HG03045 (cell line): ENCODE results near the gene KCNG4.

Experiments
- ATAC-seq: cut with Tn5 transposase; IDR thresholded peaks from one replicate; pipeline ENCODE4 v1.9.1; 2021; ENCODE audit warnings: mild to moderate bottlenecking, moderate library complexity; ENCODE audit not compliant: unreplicated experiment

KCNG4 gene

DNA sequence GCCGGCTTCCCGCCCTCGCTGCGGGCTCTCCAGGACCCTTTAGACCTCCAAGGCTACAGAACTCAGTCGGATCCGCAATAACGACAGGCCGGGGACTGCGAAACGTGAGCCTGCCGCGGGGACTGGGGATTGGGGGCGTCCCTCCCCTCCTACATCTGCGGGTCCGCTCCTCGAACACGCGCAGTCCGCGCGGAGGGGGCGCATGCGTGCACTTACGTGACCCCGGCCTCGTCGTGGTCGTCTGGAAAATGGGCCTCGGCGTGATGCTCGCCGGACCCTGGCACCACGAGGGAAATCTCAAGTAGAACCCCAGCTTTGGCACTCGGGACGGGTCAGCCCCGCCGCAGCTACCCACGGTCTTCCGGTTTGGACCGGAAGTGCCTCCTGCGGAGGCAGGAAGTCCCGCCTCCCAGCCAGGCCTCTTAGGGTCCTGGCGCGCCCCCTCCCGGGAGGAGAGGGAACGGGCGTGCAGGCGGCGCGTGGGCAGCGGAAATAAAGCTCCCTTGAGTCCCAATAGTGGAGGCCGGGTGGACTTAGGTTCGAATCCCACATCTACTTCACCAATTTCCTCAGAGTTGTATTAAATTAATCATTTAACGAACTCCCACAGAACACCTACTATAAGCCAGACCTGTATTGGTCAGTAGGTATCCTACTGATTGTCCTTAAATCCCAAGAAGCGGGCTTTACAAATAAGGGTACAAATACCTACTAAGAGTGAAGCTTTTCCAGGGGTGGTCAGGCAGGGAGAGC, 53.0 kb downstream of the KCNG4 start, which contains the start of gene TAF1C:
TAF1C (minus strand) TSS at position 373 of the 753 bp plus-strand sequence. CDS start 2,069 bp downstream, outside the sequence.
- ATAC-seq: peak; percentile 91

GRCh38 chr16:84184775-84185174, 55.0 kb downstream of the KCNG4 start:
- ATAC-seq: no peak

GRCh38 chr16:84183911-84184591, 55.8 kb downstream of the KCNG4 start:
- no peak for ATAC-seq

GRCh38 chr16:84183572-84183875, 56.3 kb downstream of the KCNG4 start:
- no peak for ATAC-seq

DNA sequence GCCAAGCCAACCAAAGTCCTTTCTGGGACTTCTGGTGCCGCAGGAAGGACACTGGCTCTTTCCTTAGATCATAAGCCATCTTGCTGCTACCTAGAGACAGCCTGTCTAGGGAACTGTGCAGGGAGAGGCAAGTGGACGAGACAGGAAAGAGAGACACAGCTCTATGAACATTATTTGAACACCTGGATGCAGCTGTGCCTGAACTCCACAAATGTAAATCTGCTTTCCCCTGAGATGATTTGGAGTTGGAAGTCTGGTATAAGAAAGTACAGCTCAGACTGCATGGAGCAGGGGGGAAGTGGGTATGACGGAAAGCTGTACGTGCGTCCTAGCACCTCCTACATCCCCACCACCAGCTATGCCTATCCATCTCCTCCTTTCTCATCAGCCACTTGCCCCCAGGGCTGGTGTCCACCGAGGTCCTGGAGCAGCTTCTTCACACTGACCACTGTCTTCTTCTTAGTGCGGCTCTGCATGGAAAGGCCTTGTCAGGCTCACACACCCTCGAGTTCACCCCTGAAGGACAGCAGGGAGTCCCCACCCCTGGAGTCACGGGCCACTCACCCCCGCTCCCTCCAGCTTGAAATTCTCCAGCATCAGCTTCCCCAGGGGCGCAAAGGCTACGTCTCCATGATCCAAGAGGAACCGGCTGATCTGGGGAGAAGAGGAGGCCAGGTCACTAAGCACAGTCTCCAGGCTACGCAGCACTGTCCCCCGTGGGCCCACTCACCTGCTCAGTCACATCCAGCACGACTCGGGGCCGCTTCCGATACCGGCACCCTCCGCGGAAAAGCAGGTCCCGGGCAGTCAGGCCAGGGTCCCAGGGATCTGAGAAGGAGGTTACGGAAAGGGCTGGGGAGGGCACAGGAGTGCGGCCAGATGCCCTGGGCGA, 56.9 kb downstream of the KCNG4 start:
- no peak for ATAC-seq

- ATAC-seq: no peak
Observed at GRCh38 chr16:84182104-84182503, 57.7 kb downstream of the KCNG4 start.

- ATAC-seq: no peak
Observed at GRCh38 chr16:84181144-84181915, 58.5 kb downstream of the KCNG4 start.

DNA sequence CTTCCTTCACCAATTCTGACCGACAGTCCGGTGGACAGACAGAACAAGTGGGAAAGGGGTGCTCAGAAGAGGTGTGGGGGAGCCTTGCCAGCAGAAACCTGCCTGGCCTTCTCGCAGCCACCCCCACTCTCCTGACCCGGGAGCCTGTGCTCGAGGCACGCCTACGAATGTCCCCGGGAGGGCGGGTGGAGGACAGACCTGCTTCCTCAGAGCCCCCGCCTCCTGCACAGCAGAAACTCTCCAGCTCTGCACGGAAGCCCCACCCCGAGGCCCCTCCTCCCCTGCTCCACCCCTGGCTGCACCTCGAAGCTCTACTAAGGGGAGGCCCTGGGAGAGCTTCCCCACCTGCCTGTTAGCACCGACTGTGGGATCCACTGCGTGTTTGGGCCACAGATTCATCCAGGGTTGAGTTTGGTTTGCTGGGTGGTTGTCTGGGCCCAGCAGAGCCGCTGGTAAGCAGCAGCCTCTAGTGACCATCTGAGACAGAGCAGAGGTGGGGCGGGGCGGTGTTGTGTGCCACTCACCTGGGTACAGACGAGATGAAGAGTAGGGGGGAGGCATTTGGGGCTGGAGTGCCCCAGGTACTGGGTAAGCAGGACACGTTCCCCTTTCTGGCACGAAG, 59.2 kb downstream of the KCNG4 start:
- ATAC-seq: no peak

- no peak for ATAC-seq
Observed at GRCh38 chr16:84179612-84180320, 60.0 kb downstream of the KCNG4 start.

- ATAC-seq: no peak
Observed at GRCh38 chr16:84178892-84179611, 60.8 kb downstream of the KCNG4 start.

DNA sequence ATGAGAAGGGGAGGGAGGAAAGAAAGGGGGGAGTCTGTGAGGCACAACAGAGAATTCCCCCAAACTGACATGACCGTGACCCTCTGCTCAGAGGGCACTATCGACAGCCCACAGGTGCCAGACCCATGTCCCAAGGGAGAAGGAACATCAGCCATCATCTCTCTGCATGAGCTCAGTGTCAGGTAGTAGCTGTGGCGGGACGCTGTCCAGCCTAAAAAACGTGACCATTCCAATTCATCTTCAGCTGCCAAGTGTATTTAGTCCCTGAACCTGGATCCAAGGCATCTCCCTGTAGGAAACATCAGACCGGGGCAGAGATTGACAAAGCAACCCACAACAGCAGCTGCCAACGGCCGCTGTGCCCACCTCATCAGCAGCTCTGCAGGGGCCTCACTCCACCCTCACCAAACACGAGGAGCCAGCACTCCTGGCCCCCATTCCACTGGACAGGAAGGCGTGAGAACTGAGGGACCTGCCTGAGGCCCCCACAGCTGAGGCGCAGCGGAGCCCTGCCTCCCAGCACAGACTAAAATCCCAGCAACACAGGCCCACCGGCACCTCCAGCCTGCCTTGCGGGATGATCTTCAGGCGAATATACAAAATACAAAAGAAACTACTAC, 61.6 kb downstream of the KCNG4 start:
- ATAC-seq: no peak

DNA sequence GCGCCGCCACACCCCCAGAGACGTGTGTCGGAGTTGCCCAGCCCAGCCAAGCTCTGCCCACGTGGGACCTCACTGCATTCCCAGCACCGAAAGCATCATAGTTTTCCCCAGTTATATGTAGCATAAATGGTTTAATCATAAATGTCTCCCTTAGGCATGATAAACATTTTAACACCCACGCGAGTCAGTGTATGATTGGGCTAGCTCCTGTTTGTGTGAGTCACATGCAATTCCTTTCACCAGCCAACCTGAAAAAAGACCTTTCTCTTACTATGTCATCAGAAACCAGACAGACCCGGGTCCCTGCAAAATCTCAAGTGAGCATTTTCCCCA, 62.1 kb downstream of the KCNG4 start:
- no peak for ATAC-seq

DNA sequence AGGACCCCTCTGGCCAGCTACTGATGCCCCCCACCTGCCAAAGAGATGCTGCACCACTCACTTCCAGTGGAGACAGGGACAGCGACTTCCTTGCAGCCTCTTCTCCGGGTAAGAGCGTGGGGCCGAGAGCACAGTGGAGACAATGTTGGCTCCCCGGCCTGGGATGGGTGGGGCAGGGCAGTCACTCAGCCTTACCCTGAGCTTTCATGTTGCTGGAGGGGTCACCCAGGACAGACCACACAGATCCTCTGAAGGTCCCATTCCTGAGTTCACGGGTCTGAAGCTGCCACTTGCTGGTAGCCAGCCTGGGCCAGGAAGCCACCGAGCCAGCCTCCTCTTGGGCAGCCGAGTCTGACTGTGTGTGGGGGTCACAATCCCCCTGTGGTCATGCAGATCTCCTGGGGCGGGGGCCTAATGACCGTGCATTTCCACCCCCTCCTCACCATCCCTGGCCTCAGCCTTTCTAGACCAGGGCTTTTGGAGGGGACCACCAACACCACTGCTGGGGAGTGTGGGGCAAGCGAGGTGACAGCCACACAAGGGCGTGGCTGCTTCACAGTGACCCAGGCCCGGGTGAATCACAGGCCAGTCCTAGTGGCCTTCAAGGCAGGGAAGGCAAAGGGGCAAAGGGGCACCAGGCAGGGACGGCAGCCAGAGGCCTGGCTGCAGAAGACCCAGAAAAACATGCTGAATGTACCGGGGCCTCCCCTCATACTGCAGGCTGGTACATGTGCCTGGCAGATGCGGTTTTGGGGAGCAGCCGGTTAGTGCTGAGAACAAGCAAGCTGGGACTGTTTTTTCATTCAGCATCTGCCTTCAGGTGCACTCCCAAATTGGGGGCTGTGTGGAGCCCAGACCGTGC, 63.4 kb downstream of the KCNG4 start:
- ATAC-seq: no peak

DNA sequence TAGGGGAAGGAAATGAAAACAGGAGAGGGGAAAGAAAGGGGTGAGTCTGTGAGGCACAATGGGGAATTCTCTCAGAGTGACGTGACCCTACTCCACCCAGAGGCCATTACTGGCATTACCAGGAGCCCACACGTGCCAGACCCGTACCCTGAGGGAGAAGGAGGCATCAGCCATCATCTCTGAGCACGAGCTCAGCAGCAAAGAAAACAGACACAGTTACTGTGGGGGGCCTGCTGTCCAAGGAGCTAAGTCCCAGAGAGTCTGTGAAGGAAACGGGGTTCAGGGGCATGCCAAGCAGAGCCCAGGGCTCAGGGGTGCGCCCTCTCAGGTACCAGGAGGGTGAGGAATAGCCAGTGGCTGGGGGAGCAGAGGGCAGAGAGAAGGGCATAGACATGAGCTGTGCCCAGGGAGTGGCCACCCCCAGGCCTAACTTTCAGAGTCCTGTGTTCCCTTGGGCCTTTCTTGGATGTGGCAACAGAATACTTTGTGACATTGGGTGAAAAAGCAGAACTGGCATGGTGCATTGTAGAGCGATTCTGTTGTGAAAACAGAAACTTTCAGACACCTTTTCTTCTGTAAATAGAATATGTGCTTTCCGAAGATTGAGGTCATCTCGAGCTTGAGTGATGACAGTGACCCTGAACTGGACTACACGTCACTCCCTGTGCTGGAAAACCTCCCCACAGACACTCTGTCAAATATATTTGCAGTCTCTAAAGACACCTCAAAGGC, 64.3 kb downstream of the KCNG4 start:
- ATAC-seq: peak; percentile 72

- no peak for ATAC-seq
Observed at GRCh38 chr16:84174396-84174795, 65.4 kb downstream of the KCNG4 start.

GRCh38 chr16:84169765-84170310, 70.0 kb downstream of the KCNG4 start:
- ATAC-seq: no peak
